Activated CD8-positive, alpha-beta T cell treated with anti-CD3 and anti-CD28 coated beads, Interleukin-2, amount 10 ng/mL, durations not matched to agents 7 days and 5 days (primary cell): ENCODE results near the gene GPR65. TPM values are rescaled to one million over a fixed set of nuclear protein-coding genes. Genes with fewer than 3 reads are reported as not detected.
A peak's percentile ranks its signal among the peaks of the same experiment; 100 is the strongest.

Experiments used
- ATAC-seq: fragments of 150-1000 bp; cut with Tn5 transposase; one replicate; pipeline ENCODE4 v1.10.0; 2021; ENCODE audit warnings: moderate library complexity
- CTCF ChIA-PET: fragments of 350-600 bp; sonication (Branson Sonifier 250); formaldehyde crosslinking; loops from one replicate; lab custom pipeline; 2021; ENCODE audit warnings: antibody characterized with exemption; lab: Charles Lee
- POLR2A ChIA-PET: fragments of 350-600 bp; sonication (Branson Sonifier 250); formaldehyde crosslinking; loops from one replicate; lab custom pipeline; 2021; ENCODE audit warnings: antibody characterized with exemption; lab: Charles Lee
- DNase-seq: peaks from one replicate; pipeline ENCODE4 v3.0.0-alpha.2; 2020
- H3K27ac Mint-ChIP-seq: one replicate; pipeline ENCODE4 v1.8.0; 2021; ENCODE audit warnings: mild to moderate bottlenecking, mixed read lengths
- H3K27me3 Mint-ChIP-seq: one replicate; pipeline ENCODE4 v1.8.0; 2021; ENCODE audit warnings: low read depth, mixed read lengths
- H3K36me3 Mint-ChIP-seq: one replicate; pipeline ENCODE4 v1.8.0; 2021; ENCODE audit warnings: low read depth, mixed read lengths
- H3K4me1 Mint-ChIP-seq: one replicate; pipeline ENCODE4 v1.8.0; 2021; ENCODE audit warnings: low read depth, mixed read lengths
- H3K4me3 Mint-ChIP-seq: one replicate; pipeline ENCODE4 v1.8.0; 2021; ENCODE audit warnings: mild to moderate bottlenecking, mixed read lengths
- H3K9me3 Mint-ChIP-seq: one replicate; pipeline ENCODE4 v1.8.0; 2022; ENCODE audit warnings: mixed read lengths; ENCODE audit not compliant: insufficient read depth
- total RNA-seq, 2 experiments: library from RNA; stranded (reverse); gene quantifications; one replicate each; pipeline ENCODE4 v1.2.3, GENCODE V29; 2021

Gene GPR65
- 10 to 100 TPM; 21.9 to 22.9 TPM for total RNA-seq

GRCh38 chr14:88005050-88005481, at the start of gene GPR65:
TSS of gene GPR65 (plus strand) at chr14:88005135. CDS start at chr14:88010848, 5,713 bp downstream.
- peaks cover 52% of the 10 kb centered on the region for H3K36me3 Mint-ChIP-seq
- H3K4me1 Mint-ChIP-seq, result peaks cover 60% of the 10 kb centered on the region
- ATAC-seq (peak; percentile 70), DNase-seq (peak; percentile 76)
- H3K9me3 Mint-ChIP-seq, result no peaks in the 10 kb centered on the region
- peak within 1 kb of the TSS; percentile 91 for H3K4me3 Mint-ChIP-seq
- CTCF ChIA-PET, result interaction anchor here (1.4 to 4.5 kb wide), 3 partner anchors 10 to 22 kb away, joined by 3 to 24 read pairs (median 6); partner anchors contain the start of gene GALC
- H3K27ac Mint-ChIP-seq, result peak within 1 kb of the TSS; percentile 96
- POLR2A ChIA-PET, result interaction anchor here (1.0 to 6.4 kb wide), 5 partner anchors 11 to 53 kb away, joined by 3 to 161 read pairs (median 5); partner anchors contain the start of gene GALC
- no peaks in the 10 kb centered on the region for H3K27me3 Mint-ChIP-seq

- POLR2A ChIA-PET, result no interaction called here
- H3K9me3 Mint-ChIP-seq, result no peaks in the 10 kb centered on the region
- ATAC-seq (no peak), DNase-seq (no peak)
- no peaks in the 10 kb centered on the region for H3K27me3 Mint-ChIP-seq
- CTCF ChIA-PET, result interaction anchor here (0.8 to 2.1 kb wide), 4 partner anchors 9 to 38 kb away, joined by 3 to 7 read pairs (median 6); partner anchors contain the start of gene GALC
- H3K4me1 Mint-ChIP-seq, result peaks cover 62% of the 10 kb centered on the region
- H3K4me3 Mint-ChIP-seq, result no peak overlapping the region
- no peak overlapping the region for H3K27ac Mint-ChIP-seq
- H3K36me3 Mint-ChIP-seq, result peaks cover 59% of the 10 kb centered on the region
These were observed 49.4 kb upstream of the GPR65 start for GRCh38 chr14:87955501-87955900.

GRCh38 chr14:87960013-87960787, 44.7 kb upstream of the GPR65 start:
- CTCF ChIA-PET, result no interaction called here
- peak overlapping the region; percentile 65 for H3K27ac Mint-ChIP-seq
- no peaks in the 10 kb centered on the region for H3K27me3 Mint-ChIP-seq
- peaks cover 75% of the 10 kb centered on the region for H3K36me3 Mint-ChIP-seq
- POLR2A ChIA-PET, result no interaction called here
- peaks cover 32% of the 10 kb centered on the region for H3K4me1 Mint-ChIP-seq
- DNase-seq, result no peak
- ATAC-seq, result peak; percentile 19
- no peak overlapping the region for H3K4me3 Mint-ChIP-seq
- no peaks in the 10 kb centered on the region for H3K9me3 Mint-ChIP-seq

GRCh38 chr14:87961246-87961645, 43.7 kb upstream of the GPR65 start:
- Mint-ChIP-seq H3K4me1 (peaks cover 23% of the 10 kb centered on the region), H3K36me3 (peaks cover 76% of the 10 kb centered on the region), H3K4me3 (no peak overlapping the region), H3K27ac (no peak overlapping the region), H3K27me3 (no peaks in the 10 kb centered on the region), H3K9me3 (no peaks in the 10 kb centered on the region)
- no peak for DNase-seq
- no peak for ATAC-seq
- ChIA-PET CTCF (no interaction called here), POLR2A (no interaction called here)

GRCh38 chr14:87966816-87967215, 38.1 kb upstream of the GPR65 start:
- no peaks in the 10 kb centered on the region for H3K27me3 Mint-ChIP-seq
- H3K27ac Mint-ChIP-seq, result no peak overlapping the region
- H3K4me1 Mint-ChIP-seq, result peaks cover 5% of the 10 kb centered on the region
- ChIA-PET CTCF (interaction anchor here (1.0 kb wide), 1 partner anchor 14 kb away, joined by 4 read pairs; no protein-coding TSS in a partner anchor), POLR2A (no interaction called here)
- no peaks in the 10 kb centered on the region for H3K9me3 Mint-ChIP-seq
- no peak for ATAC-seq
- H3K4me3 Mint-ChIP-seq, result no peak overlapping the region
- peaks cover 49% of the 10 kb centered on the region for H3K36me3 Mint-ChIP-seq
- no peak for DNase-seq

GRCh38 chr14:87967496-87967895, 37.4 kb upstream of the GPR65 start:
- Mint-ChIP-seq H3K9me3 (no peaks in the 10 kb centered on the region), H3K4me3 (no peak overlapping the region), H3K4me1 (peaks cover 5% of the 10 kb centered on the region), H3K27me3 (no peaks in the 10 kb centered on the region), H3K27ac (no peak overlapping the region), H3K36me3 (peaks cover 46% of the 10 kb centered on the region)
- ChIA-PET CTCF (interaction anchor here (1.4 kb wide), 1 partner anchor 15 kb away, joined by 4 read pairs; no protein-coding TSS in a partner anchor), POLR2A (no interaction called here)
- ATAC-seq (no peak), DNase-seq (no peak)

- POLR2A ChIA-PET, result no interaction called here
- no peak for ATAC-seq
These were observed 33.9 kb upstream of the GPR65 start for GRCh38 chr14:87971010-87971409.

GRCh38 chr14:87975636-87976035, 29.3 kb upstream of the GPR65 start:
- Mint-ChIP-seq H3K36me3 (peaks cover 45% of the 10 kb centered on the region), H3K9me3 (no peaks in the 10 kb centered on the region), H3K4me1 (peaks cover 7% of the 10 kb centered on the region), H3K27me3 (no peaks in the 10 kb centered on the region), H3K27ac (no peak overlapping the region), H3K4me3 (no peak overlapping the region)
- POLR2A ChIA-PET, result no interaction called here
- DNase-seq (no peak), ATAC-seq (no peak)
- CTCF ChIA-PET, result interaction anchor here (1.3 kb wide), 1 partner anchor 193 kb away, joined by 3 read pairs; no protein-coding TSS in a partner anchor

More at GRCh38 chr14:87971010-87971409, 33.9 kb upstream of the GPR65 start:
- Mint-ChIP-seq H3K9me3 (no peaks in the 10 kb centered on the region), H3K27me3 (no peaks in the 10 kb centered on the region), H3K36me3 (peaks cover 40% of the 10 kb centered on the region), H3K27ac (no peak overlapping the region), H3K4me3 (no peak overlapping the region), H3K4me1 (peaks cover 5% of the 10 kb centered on the region)
- CTCF ChIA-PET, result no interaction called here
- DNase-seq, result no peak

- no peaks in the 10 kb centered on the region for H3K27me3 Mint-ChIP-seq
- POLR2A ChIA-PET, result no interaction called here
- no peak for DNase-seq
- CTCF ChIA-PET, result no interaction called here
- H3K9me3 Mint-ChIP-seq, result no peaks in the 10 kb centered on the region
- peaks cover 48% of the 10 kb centered on the region for H3K36me3 Mint-ChIP-seq
- peaks cover 2% of the 10 kb centered on the region for H3K4me1 Mint-ChIP-seq
- H3K4me3 Mint-ChIP-seq, result no peak overlapping the region
- H3K27ac Mint-ChIP-seq, result no peak overlapping the region
- no peak for ATAC-seq
These were observed 25.2 kb upstream of the GPR65 start for GRCh38 chr14:87979689-87980088.

- Mint-ChIP-seq H3K27me3 (no peaks in the 10 kb centered on the region), H3K4me3 (no peak overlapping the region), H3K4me1 (peaks cover 38% of the 10 kb centered on the region), H3K27ac (no peak overlapping the region), H3K36me3 (peaks cover 29% of the 10 kb centered on the region), H3K9me3 (no peaks in the 10 kb centered on the region)
- ChIA-PET CTCF (interaction anchor here (0.7 to 1.7 kb wide), 3 partner anchors 25 to 179 kb away, joined by 3 to 8 read pairs (median 3); no protein-coding TSS in a partner anchor), POLR2A (no interaction called here)
- ATAC-seq, result no peak
- no peak for DNase-seq
These were observed 15.5 kb upstream of the GPR65 start for GRCh38 chr14:87989221-87989955.

GRCh38 chr14:87989956-87990299, 15.0 kb upstream of the GPR65 start:
- DNase-seq (no peak), ATAC-seq (no peak)
- no peak overlapping the region for H3K4me3 Mint-ChIP-seq
- H3K9me3 Mint-ChIP-seq, result no peaks in the 10 kb centered on the region
- H3K4me1 Mint-ChIP-seq, result peaks cover 43% of the 10 kb centered on the region
- ChIA-PET CTCF (interaction anchor here (0.7 to 1.7 kb wide), 3 partner anchors 25 to 179 kb away, joined by 3 to 8 read pairs (median 3); no protein-coding TSS in a partner anchor), POLR2A (no interaction called here)
- H3K36me3 Mint-ChIP-seq, result peaks cover 27% of the 10 kb centered on the region
- H3K27ac Mint-ChIP-seq, result no peak overlapping the region
- H3K27me3 Mint-ChIP-seq, result no peaks in the 10 kb centered on the region
